NCI-H460 (cell line): Measurements from ENCODE around the gene LKAAEAR1. TPM values are rescaled to one million over a fixed set of nuclear protein-coding genes. Genes with fewer than 3 reads are reported as not detected.

Source experiments
- DNase-seq: peaks from one replicate; pipeline ENCODE4 v3.0.0-alpha.2; 2016; ENCODE audit warnings: low read depth; ENCODE audit errors: extremely low read depth
- small RNA-seq, 2 experiments: library from RNA; depleted of rRNA; stranded (forward); fragments of <200 nt; gene quantifications; one replicate each; pipeline ENCODE3, GENCODE V24; 2014
- total RNA-seq: library from RNA; depleted of rRNA; stranded (reverse); fragments of >200 nt; shearing (Covaris generic); gene quantifications from 2 replicates; pipeline ENCODE4 v1.2.3, GENCODE V29; 2014; rRNA removed

The LKAAEAR1 gene
- total RNA-seq, 1 experiment from 2014 or later, result not detected

- no peak for DNase-seq
These were observed 43.0 kb downstream of the LKAAEAR1 start for GRCh38 chr20:64041040-64041780.

DNA sequence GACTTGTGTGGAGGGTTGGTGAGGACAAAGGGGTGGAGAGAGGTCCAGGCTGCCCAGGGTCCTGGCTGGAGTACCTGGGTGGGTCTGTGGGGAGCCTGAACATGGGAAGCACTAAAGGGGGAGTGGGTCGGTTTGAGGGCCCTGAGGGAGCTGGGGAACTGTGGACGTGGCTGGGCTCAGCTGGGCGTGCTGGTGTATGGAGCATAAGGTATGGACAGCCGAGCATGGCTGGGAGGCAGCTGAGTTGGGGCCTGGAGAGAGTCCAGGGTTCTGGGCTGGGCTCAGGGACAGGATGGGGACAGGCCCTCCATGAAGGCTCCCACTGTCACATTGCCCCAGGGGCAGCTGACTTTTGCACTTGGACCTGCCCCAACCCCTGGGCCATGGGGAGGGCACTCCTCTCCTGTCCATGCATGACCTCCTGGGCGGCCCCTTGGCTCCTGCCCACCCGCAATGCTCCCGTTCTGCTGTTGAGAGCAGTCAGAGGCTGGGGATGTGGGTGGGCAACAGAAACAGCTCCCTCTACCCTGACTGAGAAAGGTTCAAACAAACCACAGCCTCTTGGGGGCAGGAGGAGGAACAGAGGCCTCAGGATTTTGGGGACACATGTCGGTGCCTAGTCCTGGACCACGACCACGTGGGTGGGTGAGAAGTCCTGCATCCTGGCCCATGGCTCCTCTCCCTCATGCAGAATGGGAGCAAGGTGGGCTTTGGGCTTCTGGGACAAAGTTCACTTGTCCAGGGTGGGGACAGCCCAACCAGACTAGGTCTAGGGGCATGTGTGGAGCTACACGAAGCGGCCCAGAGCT is 43.8 kb downstream of the LKAAEAR1 start:
- no peak for DNase-seq

GRCh38 chr20:64039293-64040160 is 44.7 kb downstream of the LKAAEAR1 start:
- no peak for DNase-seq

- peak; percentile 69 for DNase-seq
These were observed 45.5 kb downstream of the LKAAEAR1 start for GRCh38 chr20:64038565-64039292.

DNA sequence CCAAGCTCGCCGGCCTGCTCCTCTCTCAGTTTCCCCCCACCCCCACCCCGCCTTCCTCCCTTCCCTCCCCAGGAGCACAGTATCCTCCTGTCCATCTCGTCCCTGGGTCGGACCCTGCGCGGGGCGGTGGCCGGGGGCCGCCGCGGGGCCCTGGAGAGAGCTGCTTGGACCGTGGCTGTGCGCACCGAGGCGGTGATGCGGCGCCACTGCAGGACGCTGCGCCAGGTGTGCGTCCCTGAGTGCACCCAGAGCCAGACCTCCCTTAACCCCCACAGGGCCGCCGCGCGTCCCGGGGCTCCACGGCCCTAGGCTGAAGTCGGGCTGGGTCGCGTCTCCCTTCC is 46.0 kb downstream of the LKAAEAR1 start:
- DNase-seq, result no peak

GRCh38 chr20:64037498-64038213 is 46.5 kb downstream of the LKAAEAR1 start:
- no peak for DNase-seq

DNA sequence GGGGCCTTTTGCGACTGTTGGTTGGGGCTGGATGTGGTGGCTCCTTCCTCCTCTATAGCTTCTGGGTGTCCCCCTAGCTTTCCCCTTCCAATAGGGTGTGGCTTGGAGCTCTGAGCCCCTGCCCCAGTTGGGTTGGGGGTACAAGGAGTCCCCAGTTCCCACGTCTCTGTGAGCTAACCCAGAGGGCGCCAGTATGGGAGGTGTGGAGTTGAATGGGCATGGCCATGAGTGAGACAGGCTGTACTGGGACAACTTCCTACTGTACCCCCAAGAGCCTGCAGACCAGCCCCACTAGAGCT is 47.0 kb downstream of the LKAAEAR1 start:
- DNase-seq, result no peak

- no peak for DNase-seq
These were observed 47.6 kb downstream of the LKAAEAR1 start for GRCh38 chr20:64036346-64037198.

- DNase-seq, result no peak
These were observed 48.3 kb downstream of the LKAAEAR1 start, which contains the start of gene C20orf204 for GRCh38 chr20:64035933-64036345. Gene C20orf204, plus strand, starts transcription at chr20:64036182. Its CDS starts 142 bp downstream, at chr20:64036324.

GRCh38 chr20:64035066-64035932 is 48.9 kb downstream of the LKAAEAR1 start:
- no peak for DNase-seq

- no peak for DNase-seq
These were observed 50.2 kb downstream of the LKAAEAR1 start for GRCh38 chr20:64033981-64034493.

Small RNA genes within 50 kb of the gene (small RNA-seq; reads per million reads assigned to genes)
- 0 reads per million in 2 experiments for gene AL355803.1
- 0 reads per million in 2 experiments for gene MIR6813

Other genes with a start within 250 kb of the LKAAEAR1 start
- gene ABHD16B, start 222.9 kb downstream of the LKAAEAR1 start, total RNA-seq, result not detected in 2 replicates
- gene TPD52L2, start 219.1 kb downstream of the LKAAEAR1 start, total RNA-seq, result 97.6 and 103 TPM in 2 replicates
- 30.7 and 31.9 TPM in 2 replicates for gene DNAJC5, start 189.3 kb downstream of the LKAAEAR1 start, total RNA-seq
- gene UCKL1, start 128.0 kb downstream of the LKAAEAR1 start, total RNA-seq, result 17.9 and 18.5 TPM in 2 replicates
- gene ZNF512B, start 114.5 kb downstream of the LKAAEAR1 start, total RNA-seq, result 6.6 and 6.9 TPM in 2 replicates
- gene SAMD10, start 104.8 kb downstream of the LKAAEAR1 start, total RNA-seq, result 2.6 and 3.6 TPM in 2 replicates
- 45.1 and 47.9 TPM in 2 replicates for gene PRPF6, start 103.3 kb downstream of the LKAAEAR1 start, total RNA-seq
- gene C20orf204, start 48.2 kb downstream of the LKAAEAR1 start, total RNA-seq, result 0.75 and 0.87 TPM in 2 replicates
- 0.77 and 1.7 TPM in 2 replicates for gene SOX18, start 34.8 kb downstream of the LKAAEAR1 start, total RNA-seq
- 25.2 and 31.0 TPM in 2 replicates for gene TCEA2, start 21.2 kb downstream of the LKAAEAR1 start, total RNA-seq
- 12.6 and 15.0 TPM in 2 replicates for gene RGS19, start 4.9 kb downstream of the LKAAEAR1 start, total RNA-seq
- 0.17 and 0.32 TPM in 2 replicates for gene OPRL1, start 4.3 kb downstream of the LKAAEAR1 start, total RNA-seq
- not detected in 2 replicates for gene NPBWR2, start 23.2 kb upstream of the LKAAEAR1 start, total RNA-seq
- not detected in 2 replicates for gene MYT1, start 80.1 kb upstream of the LKAAEAR1 start, total RNA-seq
- 37.8 and 45.1 TPM in 2 replicates for gene PCMTD2, start 171.3 kb upstream of the LKAAEAR1 start, total RNA-seq